GM18507 (cell line): Measurements from ENCODE around the gene CYP26A1.

Source experiments
- DNase-seq: peaks from one replicate; pipeline ENCODE4 v3.0.0; 2011; ENCODE audit warnings: low read depth; ENCODE audit not compliant: insufficient read length; ENCODE audit errors: extremely low spot score
- FAIRE-seq: peaks from 2 replicates; lab custom pipeline; 2011; peaks lifted over from hg19 to GRCh38; lab: Jason Lieb, UNC

Gene CYP26A1

GRCh38 chr10:93075369-93076221 is 1.9 kb downstream of the CYP26A1 start:
- FAIRE-seq, result peak; percentile 12

GRCh38 chr10:93076871-93077270 is 3.2 kb downstream of the CYP26A1 start:
- DNase-seq (no peak), FAIRE-seq (no peak)

More at GRCh38 chr10:93075369-93076221, 1.9 kb downstream of the CYP26A1 start:
- no peak for DNase-seq

- FAIRE-seq (no peak), DNase-seq (no peak)
Measured at GRCh38 chr10:93077860-93078337, 4.2 kb downstream of the CYP26A1 start.

GRCh38 chr10:93079663-93080349 is 6.1 kb downstream of the CYP26A1 start:
- no peak for FAIRE-seq
- DNase-seq, result no peak

GRCh38 chr10:93080350-93081046 is 6.8 kb downstream of the CYP26A1 start:
- peak; percentile 59 for FAIRE-seq

GRCh38 chr10:93081318-93081717 is 7.6 kb downstream of the CYP26A1 start:
- DNase-seq (no peak), FAIRE-seq (no peak)

More at GRCh38 chr10:93080350-93081046, 6.8 kb downstream of the CYP26A1 start:
- DNase-seq, result peak; percentile 49

- no peak for DNase-seq
Measured at GRCh38 chr10:93081834-93082233, 8.1 kb downstream of the CYP26A1 start.

GRCh38 chr10:93083743-93084539 is 10.2 kb downstream of the CYP26A1 start:
- DNase-seq (no peak), FAIRE-seq (no peak)

More at GRCh38 chr10:93081834-93082233, 8.1 kb downstream of the CYP26A1 start:
- FAIRE-seq, result no peak

- DNase-seq (no peak), FAIRE-seq (no peak)
Measured at GRCh38 chr10:93085272-93085859, 11.7 kb downstream of the CYP26A1 start.

- DNase-seq, result no peak
- no peak for FAIRE-seq
Measured at GRCh38 chr10:93086289-93086688, 12.6 kb downstream of the CYP26A1 start.

- DNase-seq (no peak), FAIRE-seq (no peak)
Measured at GRCh38 chr10:93087846-93088245, 14.2 kb downstream of the CYP26A1 start.

GRCh38 chr10:93088466-93088865 is 14.8 kb downstream of the CYP26A1 start:
- DNase-seq, result no peak
- no peak for FAIRE-seq

GRCh38 chr10:93090619-93091018 is 16.9 kb downstream of the CYP26A1 start:
- no peak for DNase-seq
- no peak for FAIRE-seq

GRCh38 chr10:93091960-93092359 is 18.3 kb downstream of the CYP26A1 start:
- no peak for FAIRE-seq
- no peak for DNase-seq

- FAIRE-seq, result no peak
- DNase-seq, result no peak
Measured at GRCh38 chr10:93095225-93095624, 21.5 kb downstream of the CYP26A1 start.

GRCh38 chr10:93096901-93097300 is 23.2 kb downstream of the CYP26A1 start:
- FAIRE-seq (no peak), DNase-seq (no peak)

- FAIRE-seq, result no peak
- DNase-seq, result no peak
Measured at GRCh38 chr10:93097386-93097785, 23.7 kb downstream of the CYP26A1 start.

GRCh38 chr10:93098816-93099215 is 25.1 kb downstream of the CYP26A1 start:
- DNase-seq (no peak), FAIRE-seq (no peak)

GRCh38 chr10:93099670-93100069 is 26.0 kb downstream of the CYP26A1 start:
- FAIRE-seq (no peak), DNase-seq (no peak)
